GM08714 (cell line): Measurements from ENCODE around the gene MED7.
A peak's percentile ranks its signal among the peaks of the same experiment; 100 is the strongest.
"Not testable (repeated sequence)": the region's sequence is repeated elsewhere in the genome, so short reads cannot be mapped to it uniquely, and the experiment has no call there.

Experiments
- H3K4me3 ChIP-seq: fragments of 200-500 bp; sonication (Bioruptor generic); 2 replicates; pipeline ENCODE4 v1.5.1; 2014; ENCODE audit warnings: mild to moderate bottlenecking, low read length, inconsistent platforms
- ZNF274 ChIP-seq: IDR thresholded peaks from 2 replicates; pipeline ENCODE4 v1.6.1; 2012; ENCODE audit warnings: mild to moderate bottlenecking, low read depth, low read length

The MED7 gene, protein sequence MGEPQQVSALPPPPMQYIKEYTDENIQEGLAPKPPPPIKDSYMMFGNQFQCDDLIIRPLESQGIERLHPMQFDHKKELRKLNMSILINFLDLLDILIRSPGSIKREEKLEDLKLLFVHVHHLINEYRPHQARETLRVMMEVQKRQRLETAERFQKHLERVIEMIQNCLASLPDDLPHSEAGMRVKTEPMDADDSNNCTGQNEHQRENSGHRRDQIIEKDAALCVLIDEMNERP

DNA sequence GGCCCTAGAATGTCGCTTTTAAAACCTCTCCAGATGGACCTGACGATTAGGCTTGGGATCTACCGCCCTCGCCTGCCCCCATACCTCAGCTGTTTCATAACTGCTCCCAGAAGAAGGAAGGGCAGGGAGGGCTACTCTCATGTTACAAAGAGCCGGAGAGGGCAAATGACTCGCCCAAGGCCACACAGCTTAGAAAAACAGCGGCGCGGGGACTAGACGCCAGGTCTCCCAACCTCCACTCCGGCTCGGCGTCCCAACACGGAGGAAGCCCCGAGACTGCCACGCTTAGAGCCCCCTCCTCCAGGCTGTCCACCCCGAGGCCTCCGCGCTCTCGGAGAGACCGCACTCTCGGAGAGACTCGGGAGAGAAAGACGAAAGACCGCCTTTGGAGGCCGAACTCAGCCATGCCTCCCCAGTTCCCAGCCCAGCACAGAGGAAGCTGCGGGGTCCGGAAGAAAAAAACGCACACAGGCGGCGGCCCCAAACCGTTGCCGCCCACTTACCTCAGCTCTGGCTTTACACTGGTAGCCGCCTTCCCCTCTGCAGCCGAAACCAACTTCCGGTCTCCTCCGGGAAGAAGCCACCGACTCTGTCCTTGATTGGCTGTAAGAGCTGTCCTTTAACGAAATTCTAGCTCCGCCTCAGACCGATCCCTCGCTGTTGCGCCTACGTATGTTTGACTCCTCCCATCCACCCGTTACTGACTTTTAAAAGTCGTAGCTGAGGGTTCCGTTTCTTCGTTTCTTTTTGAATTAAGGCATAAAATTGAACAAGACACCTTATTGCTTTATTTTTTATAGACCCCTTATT lies at the start of gene MED7:
TSS of gene MED7 (minus strand) at position 549 of the 810 bp plus-strand sequence. CDS start 3,434 bp downstream, outside the sequence.
- no peak for TF ChIP-seq ZNF274

DNA sequence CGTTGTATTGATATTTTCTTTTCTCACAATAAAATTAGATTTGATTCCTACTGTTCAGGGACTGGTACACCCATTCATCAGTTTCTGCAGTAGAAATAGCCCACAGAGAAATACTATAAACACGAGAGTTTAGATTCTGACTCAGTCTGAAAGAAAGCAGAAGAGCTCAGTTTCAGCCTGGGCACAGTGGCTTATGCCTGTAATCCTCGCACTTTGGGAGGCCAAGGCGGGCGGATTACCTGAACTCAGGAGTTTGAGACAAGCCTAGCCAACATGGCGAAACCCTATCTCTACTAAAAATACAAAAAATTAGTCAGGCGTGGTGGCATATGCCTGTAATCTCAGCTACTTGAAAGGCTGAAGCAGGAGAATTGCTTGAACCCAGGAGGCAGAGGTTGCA lies 46.6 kb upstream of the MED7 start:
- no peak overlapping the region for H3K4me3 ChIP-seq
- no peak for TF ChIP-seq ZNF274

More for the DNA sequence above, at the start of gene MED7:
- H3K4me3 ChIP-seq = peak within 1 kb of the TSS; percentile 84

DNA sequence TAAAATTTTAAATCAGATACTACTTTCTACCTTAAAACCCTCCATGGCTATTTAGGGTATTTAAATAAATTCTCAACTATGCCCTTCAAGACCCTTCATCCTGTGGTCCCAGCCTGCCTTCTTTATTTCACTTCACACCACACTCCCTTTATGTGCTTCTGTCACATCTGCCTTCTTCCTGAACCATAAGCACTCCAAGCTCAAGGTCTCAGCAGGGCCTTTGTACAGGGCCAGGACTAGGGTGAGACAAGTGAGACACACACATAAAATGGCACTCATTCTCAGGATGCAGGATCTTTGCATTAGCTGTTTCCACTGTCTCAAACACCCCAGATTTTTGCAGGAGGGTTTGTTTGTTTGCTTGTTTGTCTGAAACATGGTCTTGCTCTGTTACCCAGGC lies 45.6 kb upstream of the MED7 start:
- TF ChIP-seq ZNF274 = no peak
- H3K4me3 ChIP-seq = no peak overlapping the region

DNA sequence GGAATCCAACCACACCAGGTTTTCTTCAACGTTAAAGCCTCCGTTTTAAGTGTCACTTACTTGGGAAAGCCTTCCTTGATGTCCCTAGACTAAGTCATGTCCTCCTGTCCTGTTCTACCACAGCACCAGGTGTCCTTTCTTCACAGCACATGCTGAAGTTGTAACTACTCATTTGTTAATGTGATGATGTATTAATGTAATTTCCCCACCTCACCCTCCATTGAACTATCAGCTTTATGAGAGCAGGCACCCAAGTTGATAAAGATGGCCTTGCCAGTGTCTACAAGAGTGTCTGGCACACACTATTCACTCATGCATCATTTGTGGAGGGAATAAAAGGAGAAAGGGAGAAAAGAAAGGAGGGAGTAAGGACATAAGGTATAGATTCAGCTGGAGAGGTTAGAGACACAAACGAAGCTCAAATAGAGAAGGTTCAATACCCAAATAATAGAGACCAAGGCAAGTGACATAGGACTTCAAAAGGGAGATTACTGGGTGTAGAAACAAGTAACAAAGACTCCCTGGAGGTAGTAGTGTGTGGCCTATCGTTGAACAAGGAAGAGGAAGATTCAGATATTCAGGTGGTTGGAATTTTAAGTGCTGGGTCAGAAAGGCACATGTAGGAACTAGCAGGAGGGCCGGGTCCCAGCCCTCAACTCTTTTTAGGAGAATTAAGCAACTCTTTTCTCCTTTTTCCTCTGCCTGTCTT lies 44.5 kb upstream of the MED7 start:
- H3K4me3 ChIP-seq = no peak overlapping the region
- no peak for TF ChIP-seq ZNF274

DNA sequence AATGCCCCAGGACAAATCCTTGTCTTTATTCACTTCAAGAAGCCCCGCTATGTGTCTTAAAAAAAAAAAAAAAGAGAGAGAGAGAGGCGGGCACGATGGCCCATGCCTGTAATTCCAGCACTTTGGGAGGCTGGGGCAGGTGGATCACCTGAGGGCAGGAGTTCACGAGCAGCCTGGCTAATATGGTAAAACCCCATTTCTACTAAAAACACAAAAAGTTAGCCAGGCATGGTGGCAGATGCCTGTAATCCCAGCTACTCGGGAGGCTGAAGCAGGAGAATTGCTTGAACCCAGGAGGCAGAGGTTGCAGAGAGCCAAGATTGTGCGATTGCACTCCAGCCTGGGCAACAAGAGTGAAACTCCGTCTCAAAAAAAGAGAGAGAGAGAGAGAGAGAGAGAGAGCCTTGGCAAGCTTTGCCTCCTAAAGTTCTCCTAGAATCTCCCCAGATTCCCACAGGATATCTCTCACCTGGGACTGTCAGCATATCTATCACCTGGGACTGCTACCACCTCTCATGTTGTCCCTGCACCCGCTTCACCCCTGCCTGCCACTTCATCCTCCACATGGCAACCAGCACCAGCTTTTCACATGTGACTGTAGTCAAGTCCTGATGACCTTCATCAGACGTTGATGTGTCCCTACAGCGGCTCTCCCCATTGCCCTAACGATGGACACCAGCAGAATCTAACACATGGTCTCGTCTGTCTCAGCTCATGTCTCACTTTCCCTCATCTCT lies 43.8 kb upstream of the MED7 start:
- TF ChIP-seq ZNF274 = no peak
- H3K4me3 ChIP-seq = no peak overlapping the region

DNA sequence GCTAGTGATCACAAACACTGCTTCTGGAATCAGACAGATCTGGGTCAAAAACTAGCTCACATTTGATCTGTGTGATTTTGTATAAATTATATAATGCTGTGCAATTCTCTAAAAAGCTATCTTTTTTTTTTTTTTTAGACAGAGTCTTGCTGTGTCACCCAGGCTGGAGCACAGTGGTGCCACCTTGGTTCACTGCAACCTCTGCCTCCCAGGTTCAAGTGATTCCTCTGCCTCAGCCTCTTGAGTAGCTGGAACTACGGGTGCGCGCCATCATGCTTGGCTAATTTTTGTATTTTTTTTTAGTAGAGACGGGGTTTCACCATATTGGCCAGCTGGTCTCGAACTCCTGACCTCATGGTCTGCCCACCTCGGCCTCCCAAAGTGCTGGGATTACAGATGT lies 42.5 kb upstream of the MED7 start:
- H3K4me3 ChIP-seq = not testable (repeated sequence)

DNA sequence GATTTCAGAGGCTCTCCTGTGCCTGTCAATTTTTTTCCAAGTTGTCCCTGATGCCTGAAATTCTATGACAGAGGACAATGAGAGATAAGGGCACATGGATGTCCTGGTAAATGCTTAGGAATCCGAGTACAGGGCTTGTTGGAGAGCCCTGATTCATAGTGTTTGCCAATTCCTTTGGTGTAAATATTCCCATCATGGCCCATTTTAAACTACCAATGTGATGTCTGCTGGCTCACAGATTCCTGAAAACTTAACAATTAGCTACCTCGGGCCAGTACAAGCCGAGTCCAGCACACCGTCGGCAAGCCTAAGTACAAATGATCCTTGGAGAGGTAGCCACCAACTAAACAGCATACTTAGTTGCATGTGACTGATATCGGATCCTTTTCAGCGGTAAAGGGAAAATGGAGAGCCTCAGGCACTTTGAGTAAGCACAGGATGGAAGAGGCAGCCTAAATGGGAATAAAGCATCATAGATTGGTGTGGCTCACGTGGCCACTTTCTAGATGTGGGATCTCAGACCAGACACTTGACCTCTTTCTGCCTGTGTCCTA lies 41.5 kb upstream of the MED7 start:
- no peak for TF ChIP-seq ZNF274
- H3K4me3 ChIP-seq = no peak overlapping the region

DNA sequence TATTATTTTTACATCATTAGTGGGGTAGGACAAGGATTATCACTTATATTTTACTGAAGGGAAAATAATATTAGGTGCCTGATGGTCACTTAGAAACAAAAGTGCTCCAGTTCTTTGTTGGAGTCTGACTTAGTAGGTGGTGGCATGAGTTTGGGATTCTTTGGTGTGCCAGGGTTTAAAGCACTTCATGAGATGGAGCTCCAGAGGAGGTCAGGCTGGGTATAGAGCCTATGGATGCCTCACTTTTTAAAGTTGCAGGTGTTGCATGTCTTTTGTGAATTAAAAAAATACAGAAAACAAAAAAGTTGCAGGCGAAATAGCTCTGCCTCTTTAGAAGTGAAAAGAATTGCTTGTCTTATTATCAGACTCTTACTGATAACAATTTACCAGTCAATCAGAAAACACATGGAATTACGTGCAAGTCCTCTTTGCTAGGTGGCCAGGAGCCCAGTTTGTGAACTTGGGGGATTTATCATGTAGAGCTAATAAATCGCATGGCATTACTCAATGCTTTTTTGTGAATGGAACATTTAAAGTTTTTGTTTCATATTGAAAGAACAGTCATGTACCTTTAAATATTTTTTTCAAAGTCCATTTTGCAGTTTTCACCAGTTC lies 39.6 kb upstream of the MED7 start:
- H3K4me3 ChIP-seq = no peak overlapping the region
- no peak for TF ChIP-seq ZNF274

DNA sequence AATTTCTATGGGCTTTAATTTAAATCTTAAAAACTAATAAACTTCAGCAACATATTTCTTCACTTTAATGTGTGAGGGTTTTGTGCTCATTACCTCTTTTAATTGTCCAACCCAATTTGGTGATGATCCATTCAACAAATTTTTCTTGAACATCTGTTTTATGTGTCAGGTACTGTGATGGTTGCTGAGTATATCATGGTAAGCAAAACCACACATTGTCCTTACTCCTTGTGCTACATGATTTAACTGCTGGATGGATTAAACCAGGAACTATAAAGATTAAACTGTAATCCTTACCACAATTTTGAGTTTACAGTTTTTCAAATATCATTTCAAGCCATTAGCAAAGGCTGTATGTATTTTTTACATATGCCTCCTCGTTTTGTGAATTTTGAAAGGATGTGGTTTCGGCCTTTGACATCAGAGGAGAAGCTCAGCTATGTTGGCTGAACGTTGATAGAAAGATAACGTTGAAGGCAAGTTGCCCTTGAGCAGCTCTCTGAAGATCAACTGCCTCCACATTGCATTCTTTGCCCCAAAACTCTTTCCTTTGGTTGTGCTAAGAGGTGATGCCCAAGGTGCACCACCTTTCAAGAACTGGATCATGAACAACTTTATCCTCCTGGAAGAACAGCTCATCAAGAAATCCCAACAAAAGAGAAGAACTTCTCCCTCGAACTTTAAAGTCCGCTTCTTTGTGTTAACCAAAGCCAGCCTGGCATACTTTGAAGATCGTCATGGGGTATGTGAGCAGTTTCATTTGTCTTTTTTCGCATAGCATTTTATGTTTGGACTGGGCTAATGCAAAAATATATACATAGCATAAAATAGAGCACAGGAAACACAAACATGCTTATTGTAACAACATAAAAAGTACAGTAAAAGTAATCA lies 38.0 kb upstream of the MED7 start, which contains the start of gene ITK:
TSS of gene ITK (plus strand) at position 467 of the 891 bp plus-strand sequence. CDS start at position 605, 138 bp downstream.
- TF ChIP-seq ZNF274 = no peak
- no peak within 1 kb of the TSS for H3K4me3 ChIP-seq

DNA sequence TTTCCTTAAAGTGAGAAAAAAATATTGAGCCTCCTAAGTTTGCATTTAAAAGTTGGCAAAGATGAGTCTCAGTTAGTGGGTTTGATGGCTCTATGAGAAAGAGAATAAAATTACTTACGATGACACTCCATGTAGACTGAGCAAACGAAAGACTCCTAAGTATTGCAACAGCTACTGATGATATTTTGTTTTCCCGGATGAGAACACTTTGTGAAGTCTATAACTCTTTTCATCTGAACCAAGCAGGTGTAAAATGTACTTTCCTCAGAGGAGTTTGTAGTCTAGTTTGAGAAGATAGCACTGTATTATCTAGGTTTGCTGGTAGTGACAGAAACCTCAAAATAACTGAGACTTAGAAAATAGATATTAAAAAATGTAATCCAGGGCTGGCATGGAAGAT lies 36.3 kb upstream of the MED7 start:
- TF ChIP-seq ZNF274 = no peak
- no peak overlapping the region for H3K4me3 ChIP-seq

DNA sequence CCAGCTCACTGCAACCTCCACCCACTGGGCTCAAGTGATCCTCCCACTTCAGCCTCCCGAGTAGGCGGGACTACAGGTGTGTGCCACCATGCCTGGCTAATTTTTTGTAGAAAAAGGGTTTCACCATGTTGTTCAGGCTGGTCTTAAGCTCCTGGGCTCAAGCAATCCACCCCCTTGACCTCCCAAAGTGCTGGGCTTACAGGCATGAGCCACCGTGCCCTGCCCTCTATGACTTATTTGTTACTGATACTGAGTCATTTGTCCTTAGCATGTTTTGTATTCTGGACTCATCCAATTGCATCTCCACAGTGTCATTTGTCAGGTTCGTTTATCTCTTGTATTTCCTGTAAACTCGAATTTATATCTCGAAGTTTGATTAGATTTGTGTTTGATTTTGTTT lies 35.3 kb upstream of the MED7 start:
- no peak overlapping the region for H3K4me3 ChIP-seq
- TF ChIP-seq ZNF274 = no peak

DNA sequence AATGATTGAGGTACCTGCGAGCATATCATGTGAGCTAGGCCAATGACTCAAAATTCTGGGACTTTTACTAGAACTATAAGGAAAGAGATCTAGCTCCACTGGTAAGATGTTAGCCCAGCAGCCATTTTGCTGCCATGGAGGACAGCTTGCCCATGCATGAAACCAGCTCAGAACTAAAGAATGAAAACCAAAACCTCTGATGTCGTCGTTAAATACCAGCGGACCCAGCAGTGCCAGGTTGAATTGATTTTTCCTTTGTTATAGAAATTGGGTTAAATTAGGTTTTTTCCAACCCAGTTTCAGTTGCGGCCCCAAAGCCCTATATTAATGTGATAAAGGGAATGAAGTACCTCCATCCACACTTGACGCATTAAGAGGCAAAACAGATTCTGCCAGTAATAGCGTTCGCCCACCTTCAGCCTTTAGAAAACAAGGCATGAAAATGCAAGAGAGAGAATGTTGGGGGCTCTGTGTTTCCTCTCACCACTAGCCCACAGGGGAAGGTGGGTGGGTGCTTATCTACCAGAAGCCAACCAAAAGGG lies 32.5 kb upstream of the MED7 start:
- TF ChIP-seq ZNF274 = no peak
- no peak overlapping the region for H3K4me3 ChIP-seq
